Measurements from ENCODE around the gene ACOX2. TPM values are rescaled to one million over a fixed set of nuclear protein-coding genes. Genes with fewer than 3 reads are reported as not detected.
A peak's percentile ranks its signal among the peaks of the same experiment; 100 is the strongest.

Gene ACOX2
- total RNA-seq, 1 donor = 19.2 TPM

DNA sequence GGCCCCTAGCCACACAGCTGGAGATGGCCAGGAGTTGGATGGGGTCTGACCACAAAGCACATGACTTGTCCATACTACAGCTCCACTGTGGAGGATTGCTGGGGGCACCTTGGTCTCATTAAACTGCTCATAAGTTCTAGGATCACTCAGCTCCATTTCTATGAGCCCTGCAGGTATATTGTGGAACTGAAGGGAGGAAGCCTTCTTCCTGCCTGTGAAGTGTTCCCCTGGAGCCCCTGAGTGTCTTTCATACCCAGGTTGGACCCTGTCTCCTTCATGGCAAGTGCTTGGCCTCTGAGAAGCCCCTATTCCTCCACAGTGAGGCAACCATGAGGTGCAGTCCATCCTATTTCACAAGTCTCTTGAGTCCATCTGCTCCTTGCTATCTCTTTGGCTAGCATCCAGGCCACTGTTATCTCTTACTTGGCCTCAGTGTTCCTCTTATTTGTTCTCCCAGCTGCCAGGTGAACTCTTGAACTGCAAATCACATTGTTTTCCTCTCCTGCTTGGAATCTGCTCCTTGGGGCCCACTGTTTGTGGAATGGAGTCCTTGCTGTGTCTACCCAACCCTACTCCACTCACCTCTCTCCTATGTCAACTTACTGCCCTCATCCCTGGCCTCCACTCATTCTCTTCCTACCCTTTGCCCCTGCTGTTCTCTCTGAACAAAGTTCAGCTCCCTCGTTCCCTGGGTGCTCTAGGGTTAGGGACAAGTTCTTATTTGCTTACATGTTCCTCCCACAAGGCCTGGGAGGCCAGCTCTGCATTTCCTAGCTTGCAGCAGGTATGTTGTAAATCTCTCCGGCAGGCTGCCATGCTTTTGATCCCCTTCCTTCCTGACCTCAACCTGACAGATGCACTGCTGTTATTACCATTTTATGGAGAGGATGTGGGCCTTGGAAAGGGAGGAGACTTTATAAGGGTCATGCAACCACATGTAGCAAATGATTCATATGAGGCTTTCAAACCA lies 1.2 kb downstream of the ACOX2 start:
- H3K4me3 ChIP-seq (ENCODE audit: low read depth, low read length) = peak overlapping the region; percentile 71
- peak; percentile 48 for DNase-seq (ENCODE audit: low read depth)
- TF ChIP-seq CTCF (IDR thresholded peaks at IDR 0.05; ENCODE audit: insufficient read depth, low read length) = no peak

- DNase-seq (ENCODE audit: low read depth) = no peak
- H3K4me3 ChIP-seq (ENCODE audit: low read depth, low read length) = no peak overlapping the region
- TF ChIP-seq CTCF (IDR thresholded peaks at IDR 0.05; ENCODE audit: insufficient read depth, low read length) = no peak
These were observed 2.1 kb downstream of the ACOX2 start for GRCh38 chr3:58534592-58535494.

DNA sequence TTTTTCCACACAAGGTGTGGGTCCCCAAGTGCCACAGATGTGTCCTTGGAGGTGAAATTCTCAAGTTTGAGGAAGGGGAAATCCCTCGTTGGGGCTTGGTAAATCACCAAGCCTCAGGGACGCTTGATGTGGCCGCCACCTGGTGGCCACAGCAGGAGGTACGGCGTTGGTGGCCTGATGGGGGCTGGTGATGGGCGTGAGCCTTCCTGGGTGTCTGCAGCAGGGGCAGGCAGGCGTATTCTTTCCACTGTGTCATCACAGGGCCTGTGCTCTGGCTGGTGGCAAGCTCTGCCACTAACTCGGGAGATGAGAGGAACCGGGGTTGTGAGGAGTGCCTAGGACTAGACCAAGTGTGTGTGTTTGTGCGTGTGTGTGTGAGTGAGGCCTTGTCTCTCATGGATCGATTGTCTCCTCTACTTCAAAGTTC lies 4.2 kb downstream of the ACOX2 start:
- TF ChIP-seq CTCF (IDR thresholded peaks at IDR 0.05; ENCODE audit: insufficient read depth, low read length) = peak; percentile 89
- peak; percentile 66 for DNase-seq (ENCODE audit: low read depth)
- H3K4me3 ChIP-seq (ENCODE audit: low read depth, low read length) = no peak overlapping the region

DNA sequence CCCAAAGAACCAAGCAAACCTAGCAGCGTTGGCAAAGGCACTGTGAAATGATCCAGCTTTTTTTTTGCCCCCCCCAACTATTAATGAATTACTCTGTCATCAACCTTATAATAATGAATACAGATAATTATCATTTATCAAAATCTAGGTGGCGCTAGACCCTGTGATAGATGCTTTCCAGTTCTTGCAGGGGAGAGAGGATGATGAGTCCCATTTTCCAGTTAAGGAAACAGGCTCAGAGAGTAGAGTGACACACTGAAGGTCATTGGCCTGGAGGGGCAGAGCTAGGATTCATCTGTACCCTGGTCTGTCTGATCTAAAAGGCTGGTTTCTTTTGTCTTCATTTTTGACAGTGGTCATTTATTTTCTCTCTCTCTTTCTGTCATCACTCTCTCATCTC lies 5.0 kb downstream of the ACOX2 start:
- TF ChIP-seq CTCF (IDR thresholded peaks at IDR 0.05; ENCODE audit: insufficient read depth, low read length) = no peak
- DNase-seq (ENCODE audit: low read depth) = no peak
- H3K4me3 ChIP-seq (ENCODE audit: low read depth, low read length) = no peak overlapping the region

GRCh38 chr3:58531555-58531954 lies 5.4 kb downstream of the ACOX2 start:
- no peak overlapping the region for H3K4me3 ChIP-seq (ENCODE audit: low read depth, low read length)
- TF ChIP-seq CTCF (IDR thresholded peaks at IDR 0.05; ENCODE audit: insufficient read depth, low read length) = no peak
- no peak for DNase-seq (ENCODE audit: low read depth)

GRCh38 chr3:58530354-58530865 lies 6.6 kb downstream of the ACOX2 start:
- TF ChIP-seq CTCF (IDR thresholded peaks at IDR 0.05; ENCODE audit: insufficient read depth, low read length) = no peak
- DNase-seq (ENCODE audit: low read depth) = no peak
- no peak overlapping the region for H3K4me3 ChIP-seq (ENCODE audit: low read depth, low read length)
